IMR-90 (cell line): Measurements from ENCODE around the gene SLC6A3. TPM values are rescaled to one million over a fixed set of nuclear protein-coding genes. Genes with fewer than 3 reads are reported as not detected.

Experiments
- ATAC-seq: fragments of 200-7000 bp; cut with Tn5 transposase; 2 replicates; pipeline ENCODE4 v1.9.1; 2020; ENCODE audit warnings: low read depth, mild to moderate bottlenecking, moderate library complexity
- BruUV-seq: library from RNA; stranded (reverse); fragments of 400-500 nt; replicated peaks from 2 replicates; lab custom pipeline; 2021; lab: Mats Ljungman, UMichigan
- CTCF ChIA-PET: fragments of 300-600 bp; formaldehyde crosslinking; extraction: SDS; loops from one replicate; lab custom pipeline; 2021; ENCODE audit warnings: antibody characterized with exemption; lab: Yijun Ruan, JAX
- POLR2A ChIA-PET: fragments of 300-600 bp; sonication (Branson Sonifier 250); formaldehyde crosslinking; loops from one replicate; lab custom pipeline; 2022; ENCODE audit warnings: antibody characterized with exemption; ENCODE audit not compliant: unreplicated experiment; lab: Charles Lee
- DNase-seq: peaks from one replicate; pipeline ENCODE4 v3.0.0; 2013
- H2AFZ ChIP-seq: replicated peaks from 2 replicates; pipeline ENCODE3; 2013; ENCODE audit warnings: low read length, mild to moderate bottlenecking; ENCODE audit not compliant: poor library complexity
- H2AK5ac ChIP-seq: 2 replicates; pipeline ENCODE4 v1.6.1; 2013; ENCODE audit warnings: low read depth, low read length, inconsistent platforms
- H2AK9ac ChIP-seq: replicated peaks from 2 replicates; pipeline ENCODE3; 2013; ENCODE audit warnings: mild to moderate bottlenecking, low read depth, low read length, moderate library complexity; ENCODE audit not compliant: poor library complexity
- H2BK120ac ChIP-seq: 2 replicates; pipeline ENCODE4 v1.6.1; 2013; ENCODE audit warnings: low read depth, low read length, inconsistent platforms
- H2BK15ac ChIP-seq: 3 replicates; pipeline ENCODE4 v1.6.1; 2013; ENCODE audit warnings: low read depth, low read length, inconsistent platforms
- H2BK20ac ChIP-seq: 2 replicates; pipeline ENCODE4 v1.6.1; 2013; ENCODE audit warnings: low read depth, mild to moderate bottlenecking, inconsistent platforms, low read length, moderate library complexity
- H2BK5ac ChIP-seq: 2 replicates; pipeline ENCODE4 v1.6.1; 2013; ENCODE audit warnings: mild to moderate bottlenecking, low read depth, low read length, inconsistent platforms; ENCODE audit not compliant: poor library complexity, severe bottlenecking
- H3K14ac ChIP-seq: replicated peaks from 2 replicates; pipeline ENCODE4 v1.6.1; 2013; ENCODE audit warnings: low read depth, low read length, inconsistent platforms
- H3K18ac ChIP-seq: 2 replicates; pipeline ENCODE4 v1.6.1; 2013; ENCODE audit warnings: low read depth, low read length, control low read depth
- H3K23ac ChIP-seq: 2 replicates; pipeline ENCODE4 v1.6.1; 2013; ENCODE audit warnings: low read depth, low read length, inconsistent platforms
- H3K27ac ChIP-seq: 2 replicates; pipeline ENCODE4 v1.5.1; 2013; ENCODE audit warnings: mild to moderate bottlenecking, control low read depth, low read length; ENCODE audit not compliant: insufficient read depth
- H3K27me3 ChIP-seq: 2 replicates; pipeline ENCODE4 v1.6.1; 2013; ENCODE audit warnings: low read length; ENCODE audit not compliant: control insufficient read depth, insufficient read depth
- H3K36me3 ChIP-seq: 2 replicates; pipeline ENCODE4 v1.6.1; 2013; ENCODE audit warnings: low read length, mixed read lengths; ENCODE audit not compliant: control insufficient read depth, insufficient read depth
- H3K4ac ChIP-seq: 2 replicates; pipeline ENCODE4 v1.6.1; 2013; ENCODE audit warnings: low read depth, low read length, inconsistent platforms
- H3K4me1 ChIP-seq: 2 replicates; pipeline ENCODE4 v1.6.1; 2013; ENCODE audit warnings: low read length, mixed read lengths; ENCODE audit not compliant: control insufficient read depth, insufficient read depth
- H3K4me2 ChIP-seq: 2 replicates; pipeline ENCODE4 v1.6.1; 2013; ENCODE audit warnings: low read depth, mild to moderate bottlenecking, control low read depth, low read length, moderate library complexity
- H3K4me3 ChIP-seq: 2 replicates; pipeline ENCODE4 v1.5.1; 2013; ENCODE audit warnings: low read depth, mild to moderate bottlenecking, control low read depth, low read length, moderate library complexity; ENCODE audit not compliant: insufficient read depth
- H3K56ac ChIP-seq: 2 replicates; pipeline ENCODE4 v1.6.1; 2013; ENCODE audit warnings: low read length, inconsistent platforms; ENCODE audit not compliant: insufficient read depth; ENCODE audit errors: extremely low read depth
- H3K79me1 ChIP-seq, 2 experiments: 2 replicates each; pipeline ENCODE4 v1.6.1; 2013; ENCODE audit warnings: low read length in 2 of 2, inconsistent platforms in 1 of 2, low read depth in 1 of 2
- H3K9ac ChIP-seq: 2 replicates; pipeline ENCODE4 v1.6.1; 2013; ENCODE audit warnings: low read depth, low read length, control low read depth
- H3K9me1 ChIP-seq: 2 replicates; pipeline ENCODE4 v1.6.1; 2013; ENCODE audit warnings: low read length, inconsistent platforms; ENCODE audit not compliant: insufficient read depth
- H3K9me3 ChIP-seq: 2 replicates; pipeline ENCODE4 v1.6.1; 2013; ENCODE audit warnings: low read length; ENCODE audit not compliant: control insufficient read depth, insufficient read depth
- H4K20me1 ChIP-seq: 2 replicates; pipeline ENCODE4 v1.6.1; 2013; ENCODE audit warnings: low read length, inconsistent platforms; ENCODE audit not compliant: insufficient read depth
- H4K5ac ChIP-seq: 2 replicates; pipeline ENCODE4 v1.6.1; 2013; ENCODE audit warnings: mild to moderate bottlenecking, low read depth, low read length, control low read depth
- H4K8ac ChIP-seq, 2 experiments: 2 replicates each; pipeline ENCODE4 v1.6.1; 2013; ENCODE audit warnings: low read depth in 2 of 2, low read length in 2 of 2, control low read depth in 1 of 2, inconsistent platforms in 1 of 2
- H4K91ac ChIP-seq: 2 replicates; pipeline ENCODE4 v1.6.1; 2013; ENCODE audit warnings: low read depth, low read length, inconsistent platforms; ENCODE audit not compliant: insufficient read depth
- BHLHE40 ChIP-seq: fragments of 150-350 bp; IDR thresholded peaks from 2 replicates; pipeline ENCODE4 v1.6.1; 2016; ENCODE audit warnings: mild to moderate bottlenecking, low read depth, low read length
- CEBPB ChIP-seq: IDR thresholded peaks from 2 replicates; pipeline ENCODE4 v1.6.1; 2012; ENCODE audit warnings: low read depth, low read length, improper control_type of control experiment
- CHD1 ChIP-seq: IDR thresholded peaks from 2 replicates; pipeline ENCODE4 v1.6.1; 2012; ENCODE audit warnings: low read depth, low read length, improper control_type of control experiment
- ELK1 ChIP-seq: fragments of 150-350 bp; IDR thresholded peaks from 2 replicates; pipeline ENCODE4 v1.6.1; 2016; ENCODE audit warnings: low read depth, mild to moderate bottlenecking, low read length, moderate library complexity, borderline replicate concordance
- FOS ChIP-seq: fragments of 150-350 bp; IDR thresholded peaks from 2 replicates; pipeline ENCODE4 v1.6.1; 2016; ENCODE audit warnings: low read depth, low read length
- MAFK ChIP-seq: IDR thresholded peaks from 2 replicates; pipeline ENCODE4 v1.6.1; 2012; ENCODE audit warnings: low read depth, low read length, improper control_type of control experiment
- MAZ ChIP-seq: IDR thresholded peaks from 2 replicates; pipeline ENCODE4 v1.6.1; 2012; ENCODE audit warnings: low read depth, mild to moderate bottlenecking, low read length, improper control_type of control experiment, moderate library complexity, borderline replicate concordance
- MXI1 ChIP-seq: IDR thresholded peaks from 2 replicates; pipeline ENCODE4 v1.6.1; 2012; ENCODE audit warnings: low read depth, mild to moderate bottlenecking, low read length, moderate library complexity, borderline replicate concordance
- NFE2L2 ChIP-seq: fragments of 150-350 bp; IDR thresholded peaks from 2 replicates; pipeline ENCODE4 v1.6.1; 2016; ENCODE audit warnings: low read depth, mild to moderate bottlenecking, low read length
- POLR2A ChIP-seq: IDR thresholded peaks from 2 replicates; pipeline ENCODE4 v1.6.1; 2012; ENCODE audit warnings: mild to moderate bottlenecking, low read depth, low read length
- RAD21 ChIP-seq: IDR thresholded peaks from 2 replicates; pipeline ENCODE4 v1.6.1; 2012; ENCODE audit warnings: low read length, improper control_type of control experiment
- RCOR1 ChIP-seq: IDR thresholded peaks from 2 replicates; pipeline ENCODE4 v1.6.1; 2012; ENCODE audit warnings: mild to moderate bottlenecking, low read length, improper control_type of control experiment; ENCODE audit not compliant: insufficient replicate concordance
- RFX5 ChIP-seq: IDR thresholded peaks from 2 replicates; pipeline ENCODE4 v1.8.0; 2012; ENCODE audit warnings: low read depth, mild to moderate bottlenecking, low read length, moderate library complexity
- SMC3 ChIP-seq: fragments of 150-350 bp; IDR thresholded peaks from 2 replicates; pipeline ENCODE4 v1.6.1; 2016; ENCODE audit warnings: low read depth, mild to moderate bottlenecking, antibody characterized with exemption, low read length, moderate library complexity
- USF2 ChIP-seq: fragments of 150-350 bp; IDR thresholded peaks from 2 replicates; pipeline ENCODE4 v1.6.1; 2017; ENCODE audit warnings: mild to moderate bottlenecking, antibody characterized with exemption, low read length, low read depth
- WGBS, 2 experiments: methylation state at CpG; one replicate each; pipeline versions ENCODE4 v1.1.5 to v1.1.7; 2013; ENCODE audit warnings: missing lambda C conversion rate in 2 of 2; ENCODE audit not compliant: insufficient read length in 1 of 2; ENCODE audit errors: extremely low coverage in 2 of 2; 5-methylcytosine and 5-hydroxymethylcytosine counted together
- dilution Hi-C: fragments of 300-500 bp; cut with HindIII; formaldehyde crosslinking; loops from one replicate; pipeline ENCODE4 v1.14.3; 2018; ENCODE audit warnings: low sequenced_read_pairs; ENCODE audit not compliant: unreplicated experiment
- in situ Hi-C: fragments of 300-500 bp; cut with MboI; formaldehyde crosslinking; loops from 3 replicates; pipeline ENCODE4 v1.14.3; 2019; ENCODE audit warnings: low sequenced_read_pairs, inconsistent platforms, mixed read lengths
- intact Hi-C: fragments of 100-400 bp; cut with micrococcal nuclease; formaldehyde crosslinking; loops from 2 replicates; pipeline ENCODE4 v1.10.0; 2022
- polyA plus RNA-seq, 3 experiments: library from polyadenylated mRNA; depleted of rRNA; stranded (reverse); fragments of >200 nt; gene quantifications; 2 replicates each; pipeline ENCODE4 v1.2.3, GENCODE V29; 2012; ENCODE audit warnings: low replicate concordance in 1 of 3
- total RNA-seq: library from RNA; depleted of rRNA; stranded (reverse); fragments of >200 nt; gene quantifications from 2 replicates; pipeline ENCODE4 v1.2.3, GENCODE V29; 2012
- TF ChIP-seq, protein P1 (sequence below): conservative IDR thresholded peaks from 2 replicates; pipeline ENCODE4 v1.5.1; 2012; ENCODE audit warnings: mild to moderate bottlenecking, low read depth, low read length, improper control_type of control experiment

SLC6A3 gene
- total and polyA plus RNA-seq, 2 of the 4 experiments (the other 2 are of a cell fraction): not detected

GRCh38 chr5:1390333-1390732, 54.9 kb downstream of the SLC6A3 start:
- Histone ChIP-seq H3K27me3 (peaks cover 46% of the 10 kb centered on the region), H3K23ac (no peak overlapping the region), H3K4ac (no peak overlapping the region), H4K20me1 (no peaks in the 10 kb centered on the region), H4K91ac (no peak overlapping the region), H3K18ac (no peak overlapping the region), H2BK5ac (no peak overlapping the region), H3K56ac (no peak overlapping the region), H3K9me1 (peaks cover 3% of the 10 kb centered on the region; the same call in 1 of the 2 replicates), H2AK5ac (no peak overlapping the region), H2BK20ac (no peak overlapping the region), H3K9me3 (no peaks in the 10 kb centered on the region), H3K79me1 (no peaks in the 10 kb centered on the region), H2BK15ac (no peak overlapping the region), H4K8ac (no peak overlapping the region), H3K4me3 (no peak overlapping the region), H2BK120ac (no peak overlapping the region), H3K14ac (no peak overlapping the region), H3K27ac (no peak overlapping the region), H4K5ac (no peak overlapping the region), H3K36me3 (no peaks in the 10 kb centered on the region), H2AFZ (no peak overlapping the region), H3K9ac (no peak overlapping the region), H2AK9ac (no peak overlapping the region), H3K4me2 (no peak overlapping the region), H3K4me1 (peaks cover 3% of the 10 kb centered on the region; the same call in 1 of the 2 replicates)
- BruUV-seq: no TSS peak
- ChIA-PET CTCF (no interaction called here), POLR2A (no interaction called here)
- dilution Hi-C loops (no loop called here), in situ Hi-C loops (no loop called here), intact Hi-C loops (no loop called here)
- DNase-seq: no peak
- ATAC-seq: no peak
- no peak for TF ChIP-seq RAD21
- TF ChIP-seq MAFK: no peak
- TF ChIP-seq MAZ: no peak
- TF ChIP-seq CEBPB: no peak
- TF ChIP-seq CHD1: no peak
- TF ChIP-seq, protein P1, sequence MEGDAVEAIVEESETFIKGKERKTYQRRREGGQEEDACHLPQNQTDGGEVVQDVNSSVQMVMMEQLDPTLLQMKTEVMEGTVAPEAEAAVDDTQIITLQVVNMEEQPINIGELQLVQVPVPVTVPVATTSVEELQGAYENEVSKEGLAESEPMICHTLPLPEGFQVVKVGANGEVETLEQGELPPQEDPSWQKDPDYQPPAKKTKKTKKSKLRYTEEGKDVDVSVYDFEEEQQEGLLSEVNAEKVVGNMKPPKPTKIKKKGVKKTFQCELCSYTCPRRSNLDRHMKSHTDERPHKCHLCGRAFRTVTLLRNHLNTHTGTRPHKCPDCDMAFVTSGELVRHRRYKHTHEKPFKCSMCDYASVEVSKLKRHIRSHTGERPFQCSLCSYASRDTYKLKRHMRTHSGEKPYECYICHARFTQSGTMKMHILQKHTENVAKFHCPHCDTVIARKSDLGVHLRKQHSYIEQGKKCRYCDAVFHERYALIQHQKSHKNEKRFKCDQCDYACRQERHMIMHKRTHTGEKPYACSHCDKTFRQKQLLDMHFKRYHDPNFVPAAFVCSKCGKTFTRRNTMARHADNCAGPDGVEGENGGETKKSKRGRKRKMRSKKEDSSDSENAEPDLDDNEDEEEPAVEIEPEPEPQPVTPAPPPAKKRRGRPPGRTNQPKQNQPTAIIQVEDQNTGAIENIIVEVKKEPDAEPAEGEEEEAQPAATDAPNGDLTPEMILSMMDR: no peak
- no peak for TF ChIP-seq MXI1
- TF ChIP-seq FOS: no peak
- no peak for TF ChIP-seq POLR2A
- no peak for TF ChIP-seq RFX5
- no peak for TF ChIP-seq BHLHE40
- TF ChIP-seq USF2: no peak
- TF ChIP-seq SMC3: no peak
- no peak for TF ChIP-seq NFE2L2
- TF ChIP-seq RCOR1: no peak
- TF ChIP-seq ELK1: no peak
- WGBS, 2 experiments: 56% methylated on average over 4 of the region's 7 CpGs; no CpG with 5 or more reads in 1 of the 2 experiments
